ENCODE results near the gene SEMA4G.

SEMA4G gene

GRCh38 chr10:100988166-100988565, 18.9 kb downstream of the SEMA4G start:
- no peak for DNase-seq

GRCh38 chr10:100989088-100989487, 19.8 kb downstream of the SEMA4G start:
- DNase-seq, result no peak

DNA sequence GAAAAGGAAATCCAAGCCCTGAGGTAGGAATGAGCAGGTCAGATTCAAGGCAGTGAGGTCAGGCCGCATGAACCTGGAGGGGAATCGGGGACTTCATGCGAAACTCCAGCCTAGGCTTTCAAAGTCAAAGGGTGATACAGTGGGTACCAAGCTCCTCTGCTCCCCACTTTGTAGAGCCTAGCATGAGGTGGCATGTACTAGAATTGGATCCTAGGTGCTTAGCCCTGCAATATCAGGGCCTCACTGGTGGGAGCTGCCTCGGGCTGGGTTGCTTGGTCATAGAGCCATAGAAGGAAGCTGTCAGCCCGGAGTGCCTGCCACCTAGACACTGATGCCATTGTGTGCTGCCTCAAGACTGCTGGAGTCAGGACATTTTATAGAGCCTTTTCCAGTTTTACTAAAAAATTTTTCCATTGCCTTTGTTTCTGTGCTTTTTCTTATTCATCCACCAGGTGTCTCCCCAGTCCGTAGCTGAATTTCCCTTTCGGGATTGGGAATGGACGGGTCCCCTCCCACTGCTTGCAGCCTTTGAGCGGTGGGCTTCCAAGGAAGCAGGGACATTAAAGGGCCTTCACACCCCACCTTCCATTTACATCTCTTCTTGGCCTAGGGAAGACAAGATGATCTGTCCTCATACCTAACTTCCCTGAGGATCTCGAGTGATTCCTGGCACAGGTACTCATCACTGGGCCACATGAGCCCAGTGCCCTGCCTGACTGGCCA, 24.8 kb downstream of the SEMA4G start:
- no peak for DNase-seq

GRCh38 chr10:100995181-100995580, 25.9 kb downstream of the SEMA4G start:
- no peak for DNase-seq

- peak in 4 of 6 experiments; percentile 42 to 75 (median 50) for DNase-seq
These were observed 27.5 kb downstream of the SEMA4G start for GRCh38 chr10:100996678-100997359.

- DNase-seq, result peak; percentile 62 to 85 (median 68)
These were observed 28.3 kb downstream of the SEMA4G start for GRCh38 chr10:100997360-100998182.

- peak; percentile 51 to 81 (median 66) for DNase-seq
These were observed 29.1 kb downstream of the SEMA4G start for GRCh38 chr10:100998183-100998990.

DNA sequence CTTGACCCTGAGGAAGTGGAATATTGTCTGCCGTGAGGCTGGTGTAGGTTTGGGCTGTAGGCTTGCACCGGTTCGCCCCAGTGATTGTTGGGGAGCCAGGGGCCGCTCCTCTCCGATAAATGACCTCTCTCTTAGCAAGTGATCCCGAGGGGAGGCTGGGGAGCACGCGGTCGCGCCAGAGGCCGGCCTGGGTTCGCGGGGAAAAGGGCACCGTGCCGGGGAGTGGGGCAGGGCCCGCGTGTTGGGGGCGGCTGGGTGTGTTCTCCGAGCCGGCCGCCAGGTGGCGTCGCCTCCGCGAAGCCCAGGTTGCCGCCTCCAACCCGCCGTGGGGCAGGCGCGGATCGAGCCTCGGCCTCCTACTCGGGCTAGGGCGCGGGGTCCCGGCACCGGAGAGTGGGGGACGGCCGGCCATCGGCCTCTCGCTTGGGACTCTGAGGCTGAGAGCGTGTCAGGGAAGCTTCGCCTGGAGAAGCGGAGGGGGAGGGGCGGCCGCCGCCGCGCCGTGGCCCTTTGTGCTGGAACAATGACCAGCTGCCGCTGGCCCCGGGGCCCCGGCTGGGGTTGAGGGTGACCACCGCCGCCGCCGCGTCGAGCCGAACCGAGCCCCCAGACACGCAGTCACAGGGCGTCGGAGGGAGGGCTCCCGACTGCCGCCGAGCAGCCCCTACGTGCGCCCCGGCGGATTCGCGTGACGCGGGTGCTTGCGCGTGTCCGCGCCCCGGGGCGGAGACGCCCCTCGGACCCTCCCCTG, 29.9 kb downstream of the SEMA4G start:
- peak; percentile 54 to 87 (median 74) for DNase-seq

DNA sequence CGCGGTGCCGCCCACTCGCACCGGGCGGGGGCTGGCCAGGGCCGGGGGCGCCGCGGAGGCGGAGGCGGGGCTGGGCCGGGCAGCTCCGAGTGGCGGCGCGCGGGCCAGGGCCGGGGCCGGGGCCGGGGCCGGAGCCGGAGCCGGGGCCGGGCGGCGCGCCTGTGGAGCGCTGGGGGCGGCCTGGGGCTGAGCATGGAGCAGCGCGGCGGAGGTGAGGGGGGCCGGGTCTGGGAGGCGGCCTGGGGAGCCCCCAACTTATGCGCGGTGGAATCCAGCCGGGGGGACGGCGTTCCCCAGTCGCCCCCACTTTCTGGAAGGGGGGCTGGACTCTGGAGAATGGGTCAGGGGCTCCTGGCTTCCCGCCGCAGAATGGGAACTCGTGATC, 30.4 kb downstream of the SEMA4G start, which contains the start of gene LZTS2:
TSS of gene LZTS2 (plus strand) at position 67 of the 385 bp plus-strand sequence. CDS start 2,731 bp downstream, outside the sequence.
- no peak for DNase-seq

GRCh38 chr10:101000127-101000914, 31.0 kb downstream of the SEMA4G start:
- DNase-seq, result no peak

- no peak for DNase-seq
These were observed 31.8 kb downstream of the SEMA4G start for GRCh38 chr10:101000915-101001658.

DNA sequence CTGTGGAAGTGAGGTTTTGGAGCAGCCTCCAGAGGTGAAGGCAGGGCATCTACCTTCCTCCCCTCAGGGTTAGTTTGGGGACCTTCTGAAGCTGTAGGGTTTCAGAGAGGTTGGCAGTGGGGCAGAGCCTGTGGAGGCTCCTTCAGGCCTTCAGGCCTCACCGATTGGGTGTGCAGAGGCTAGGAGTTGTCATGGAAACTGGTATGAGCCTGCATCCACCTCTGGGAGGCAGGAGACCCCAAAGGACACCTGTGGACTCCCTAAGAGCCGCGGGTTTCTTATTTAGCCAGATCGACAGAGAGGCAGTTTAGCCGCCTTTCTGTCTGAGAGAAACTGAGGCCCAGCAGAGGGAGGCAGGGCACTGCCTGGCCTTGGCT, 32.3 kb downstream of the SEMA4G start:
- DNase-seq, result no peak

- DNase-seq, result no peak
These were observed 33.2 kb downstream of the SEMA4G start for GRCh38 chr10:101002456-101002855.

GRCh38 chr10:101003639-101004206, 34.4 kb downstream of the SEMA4G start:
- DNase-seq, result no peak

DNA sequence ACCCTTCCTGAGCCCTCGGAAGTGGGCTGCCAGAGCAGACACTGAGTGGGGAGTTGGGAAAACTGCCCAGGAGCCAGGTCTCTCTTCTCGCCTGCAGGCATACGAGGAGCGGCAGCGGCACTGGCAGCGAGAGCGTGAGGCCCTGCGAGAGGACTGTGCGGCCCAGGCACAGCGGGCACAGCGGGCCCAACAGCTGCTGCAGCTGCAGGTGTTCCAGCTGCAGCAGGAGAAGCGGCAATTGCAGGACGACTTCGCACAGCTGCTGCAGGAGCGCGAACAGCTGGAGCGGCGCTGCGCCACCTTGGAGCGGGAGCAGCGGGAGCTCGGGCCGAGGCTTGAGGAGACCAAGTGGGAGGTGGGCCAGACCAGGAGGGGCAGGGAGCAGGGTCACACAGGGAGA, 36.1 kb downstream of the SEMA4G start:
- DNase-seq, result no peak

GRCh38 chr10:101005869-101006567, 36.7 kb downstream of the SEMA4G start:
- DNase-seq, result no peak

GRCh38 chr10:101006593-101007098, 37.3 kb downstream of the SEMA4G start:
- DNase-seq, result no peak

DNA sequence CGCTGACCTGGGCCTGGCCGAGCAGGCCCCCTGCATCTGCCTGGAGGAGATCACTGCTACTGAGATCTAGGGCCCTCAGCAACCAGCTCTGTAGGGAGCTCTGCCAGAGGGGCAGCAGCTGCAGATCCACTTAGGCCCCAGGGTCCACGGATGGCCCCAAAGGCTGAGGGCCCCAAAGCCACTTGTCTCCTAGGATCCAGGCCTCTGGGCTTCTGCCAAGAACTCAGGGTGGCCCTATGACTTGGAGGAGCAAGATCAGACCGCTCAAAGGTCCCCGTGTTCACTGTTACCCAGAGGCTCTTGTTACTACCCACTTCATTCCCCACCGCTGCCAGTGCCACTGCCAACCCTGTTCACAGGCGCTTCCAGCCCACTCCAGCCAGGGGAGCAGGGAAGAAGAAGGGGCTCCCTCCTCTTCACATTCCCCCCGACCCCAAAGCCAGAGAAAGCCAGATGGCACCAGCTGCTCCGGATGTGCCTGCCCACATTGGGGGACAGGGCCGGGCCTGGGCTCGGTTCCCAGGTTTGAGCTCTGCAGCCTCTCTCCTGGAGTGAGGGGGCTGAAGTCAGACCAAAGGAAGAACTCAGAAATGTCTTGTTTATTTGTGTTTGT, 37.9 kb downstream of the SEMA4G start:
- no peak for DNase-seq

Data from stimulated activated naive CD4-positive, alpha-beta T cell (primary cell).